HCT116 (cell line): Measurements from ENCODE around the gene TSPAN2. TPM values are rescaled to one million over a fixed set of nuclear protein-coding genes. Genes with fewer than 3 reads are reported as not detected.

Experiments used
- ATAC-seq: fragments of 200-7000 bp; cut with Tn5 transposase; 2 replicates; pipeline ENCODE4 v1.9.1; 2020; ENCODE audit warnings: mild to moderate bottlenecking, moderate library complexity
- BruUV-seq: library from RNA; stranded (reverse); fragments of 400-500 nt; replicated peaks from 2 replicates; lab custom pipeline; 2021; lab: Mats Ljungman, UMichigan
- CTCF ChIA-PET: fragments of 300-600 bp; sonication (Branson Sonifier 250); formaldehyde crosslinking; loops from one replicate; lab custom pipeline; 2021; ENCODE audit warnings: antibody characterized with exemption; lab: Charles Lee
- POLR2A ChIA-PET: fragments of 300-600, 350-600 bp; sonication (Branson Sonifier 250); formaldehyde crosslinking; loops from one replicate; lab custom pipeline; 2021; ENCODE audit warnings: antibody characterized with exemption; lab: Charles Lee
- RAD21 ChIA-PET, 2 experiments: fragments of 300-600 bp; sonication (Branson Sonifier 250); formaldehyde crosslinking; loops; one replicate each; lab custom pipeline; 2023; ENCODE audit warnings: low total read pairs in 2 of 2; ENCODE audit not compliant: uncharacterized antibody in 2 of 2, unreplicated experiment in 2 of 2, low non-redundant PET in 1 of 2; lab: Charles Lee
- DNase-seq: peaks from one replicate; pipeline ENCODE4 v3.0.0-alpha.2; 2010; ENCODE audit warnings: low read depth, low spot score
- H2AFZ ChIP-seq: fragments of 200-600 bp; shearing (Covaris generic), sonication (generic); 2 replicates; pipeline ENCODE4 v1.6.1; 2017; ENCODE audit warnings: low read depth, mixed run types, mixed read lengths, antibody characterized with exemption, low read length; ENCODE audit not compliant: poor library complexity, severe bottlenecking
- H3K27ac ChIP-seq: 2 replicates; pipeline ENCODE4 v1.5.1; 2012; ENCODE audit warnings: low read depth, low read length
- H3K27me3 ChIP-seq: fragments of 200-600 bp; sonication (generic); 2 replicates; pipeline ENCODE4 v1.6.1; 2016; ENCODE audit warnings: mixed run types, low read length, mixed read lengths; ENCODE audit not compliant: insufficient read depth
- H3K36me3 ChIP-seq, 2 experiments: fragments of 200-500 bp in 1 of 2; fragments of 200-600 bp in 1 of 2; sonication (Bioruptor generic) in 1 of 2; sonication (generic) in 1 of 2; 2 replicates each; pipeline versions ENCODE4 v1.5.1 to v1.6.1; 2014 to 2016; ENCODE audit warnings: low read length in 2 of 2, inconsistent platforms in 1 of 2, mixed read lengths in 1 of 2, mixed run types in 1 of 2; ENCODE audit not compliant: insufficient read depth in 2 of 2, control insufficient read depth in 1 of 2
- H3K4me1 ChIP-seq, 2 experiments: fragments of 200-600 bp in 1 of 2; sonication (generic) in 1 of 2; 2 replicates each; pipeline versions ENCODE4 v1.5.1 to v1.6.1; 2012 to 2017; ENCODE audit warnings: low read length in 2 of 2, inconsistent platforms in 1 of 2, mild to moderate bottlenecking in 1 of 2, mixed read lengths in 1 of 2, mixed run types in 1 of 2, moderate library complexity in 1 of 2; ENCODE audit not compliant: insufficient read depth in 2 of 2, control insufficient read depth in 1 of 2
- H3K4me2 ChIP-seq: fragments of 200-600 bp; sonication (generic); 2 replicates; pipeline ENCODE4 v1.6.1; 2017; ENCODE audit warnings: mixed run types, low read length, mixed read lengths
- H3K4me3 ChIP-seq, 2 experiments: fragments of 200-600 bp in 1 of 2; sonication (generic) in 1 of 2; replicated peaks in 1 of 2; 2 replicates each; pipeline ENCODE4 v1.5.1; 2011 to 2016; ENCODE audit warnings: low read length in 2 of 2, control low read depth in 1 of 2, low read depth in 1 of 2, mild to moderate bottlenecking in 1 of 2, mixed read lengths in 1 of 2, mixed run types in 1 of 2
- H3K79me2 ChIP-seq: fragments of 200-600 bp; sonication (generic); 2 replicates; pipeline ENCODE4 v1.6.1; 2017; ENCODE audit warnings: mild to moderate bottlenecking, mixed run types, low read length, moderate library complexity, mixed read lengths; ENCODE audit not compliant: insufficient read depth
- H3K9ac ChIP-seq: fragments of 200-600 bp; sonication (generic); 2 replicates; pipeline ENCODE4 v1.6.1; 2016; ENCODE audit warnings: low read length, mixed read lengths
- H3K9me2 ChIP-seq: fragments of 200-600 bp; sonication (generic), shearing (Covaris generic); 2 replicates; pipeline ENCODE4 v1.6.1; 2017; ENCODE audit warnings: mixed run types, mild to moderate bottlenecking, moderate library complexity; ENCODE audit not compliant: insufficient read depth
- H3K9me3 ChIP-seq, 2 experiments: fragments of 200-500 bp in 1 of 2; fragments of 200-600 bp in 1 of 2; sonication (Bioruptor generic) in 1 of 2; sonication (generic) in 1 of 2; 2 replicates each; pipeline ENCODE4 v1.6.1; 2014 to 2017; ENCODE audit warnings: low read length in 2 of 2, mixed read lengths in 2 of 2, inconsistent platforms in 1 of 2, low read depth in 1 of 2, mild to moderate bottlenecking in 1 of 2, mixed run types in 1 of 2, moderate library complexity in 1 of 2; ENCODE audit not compliant: control insufficient read depth in 1 of 2, insufficient read depth in 1 of 2
- H4K20me1 ChIP-seq: fragments of 200-600 bp; sonication (generic), shearing (Covaris generic); 2 replicates; pipeline ENCODE4 v1.6.1; 2017; ENCODE audit warnings: mixed run types, mild to moderate bottlenecking, moderate library complexity; ENCODE audit not compliant: insufficient read depth
- CBX3 ChIP-seq: IDR thresholded peaks from 2 replicates; pipeline ENCODE4 v1.6.1; 2012; ENCODE audit warnings: low read depth
- EZH2 ChIP-seq: fragments of 200-600 bp; sonication (generic); IDR thresholded peaks from 2 replicates; pipeline ENCODE4 v1.6.1; 2017; ENCODE audit warnings: antibody characterized with exemption, mixed run types
- EZH2phosphoT487 ChIP-seq: fragments of 200-600 bp; IDR thresholded peaks from 2 replicates; pipeline ENCODE4 v1.6.1; 2018; ENCODE audit warnings: antibody characterized with exemption, borderline replicate concordance
- TCF7L2 ChIP-seq: IDR thresholded peaks from 2 replicates; pipeline ENCODE4 v1.7.0; 2011; ENCODE audit warnings: borderline replicate concordance, inconsistent platforms; ENCODE audit not compliant: insufficient read depth, insufficient read length; ENCODE audit errors: extremely low read depth
- intact Hi-C: fragments of 100-400 bp; cut with micrococcal nuclease; formaldehyde crosslinking; loops from 2 replicates; pipeline ENCODE4 v1.10.0; 2022
- total RNA-seq: library from RNA; stranded (reverse); gene quantifications from one replicate; pipeline ENCODE4 v1.2.1, GENCODE V29; 2021; ENCODE audit not compliant: unreplicated experiment
- TF ChIP-seq, protein P1 (sequence below): IDR thresholded peaks from 2 replicates; pipeline ENCODE4 v1.6.1; 2012; ENCODE audit warnings: low read depth

The TSPAN2 gene
- total RNA-seq, 1 experiment from 2014 or later: 0.98 TPM

- no peaks in the 10 kb centered on the region for H3K79me2 ChIP-seq
- no peaks in the 10 kb centered on the region for H3K27me3 ChIP-seq
- no peaks in the 10 kb centered on the region for H3K9me2 ChIP-seq
- H3K9ac ChIP-seq: no peak overlapping the region
- RAD21 ChIA-PET: no interaction called here
- intact Hi-C loops: no loop called here
- H3K4me2 ChIP-seq: no peak overlapping the region
- no peak overlapping the region for H3K27ac ChIP-seq
- no peak for ATAC-seq
- CTCF ChIA-PET: no interaction called here
- no peaks in the 10 kb centered on the region for H4K20me1 ChIP-seq
- DNase-seq: no peak
- TF ChIP-seq EZH2 (no peak), EZH2phosphoT487 (no peak), TCF7L2 (no peak), CBX3 (no peak)
- TF ChIP-seq, protein P1, sequence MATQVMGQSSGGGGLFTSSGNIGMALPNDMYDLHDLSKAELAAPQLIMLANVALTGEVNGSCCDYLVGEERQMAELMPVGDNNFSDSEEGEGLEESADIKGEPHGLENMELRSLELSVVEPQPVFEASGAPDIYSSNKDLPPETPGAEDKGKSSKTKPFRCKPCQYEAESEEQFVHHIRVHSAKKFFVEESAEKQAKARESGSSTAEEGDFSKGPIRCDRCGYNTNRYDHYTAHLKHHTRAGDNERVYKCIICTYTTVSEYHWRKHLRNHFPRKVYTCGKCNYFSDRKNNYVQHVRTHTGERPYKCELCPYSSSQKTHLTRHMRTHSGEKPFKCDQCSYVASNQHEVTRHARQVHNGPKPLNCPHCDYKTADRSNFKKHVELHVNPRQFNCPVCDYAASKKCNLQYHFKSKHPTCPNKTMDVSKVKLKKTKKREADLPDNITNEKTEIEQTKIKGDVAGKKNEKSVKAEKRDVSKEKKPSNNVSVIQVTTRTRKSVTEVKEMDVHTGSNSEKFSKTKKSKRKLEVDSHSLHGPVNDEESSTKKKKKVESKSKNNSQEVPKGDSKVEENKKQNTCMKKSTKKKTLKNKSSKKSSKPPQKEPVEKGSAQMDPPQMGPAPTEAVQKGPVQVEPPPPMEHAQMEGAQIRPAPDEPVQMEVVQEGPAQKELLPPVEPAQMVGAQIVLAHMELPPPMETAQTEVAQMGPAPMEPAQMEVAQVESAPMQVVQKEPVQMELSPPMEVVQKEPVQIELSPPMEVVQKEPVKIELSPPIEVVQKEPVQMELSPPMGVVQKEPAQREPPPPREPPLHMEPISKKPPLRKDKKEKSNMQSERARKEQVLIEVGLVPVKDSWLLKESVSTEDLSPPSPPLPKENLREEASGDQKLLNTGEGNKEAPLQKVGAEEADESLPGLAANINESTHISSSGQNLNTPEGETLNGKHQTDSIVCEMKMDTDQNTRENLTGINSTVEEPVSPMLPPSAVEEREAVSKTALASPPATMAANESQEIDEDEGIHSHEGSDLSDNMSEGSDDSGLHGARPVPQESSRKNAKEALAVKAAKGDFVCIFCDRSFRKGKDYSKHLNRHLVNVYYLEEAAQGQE: no peak
- TF ChIP-seq, all 23 proteins: peak for 0
- H3K4me3 ChIP-seq: no peak overlapping the region
- H3K4me1 ChIP-seq: no peaks in the 10 kb centered on the region
- POLR2A ChIA-PET: no interaction called here
- no peaks in the 10 kb centered on the region for H3K36me3 ChIP-seq
- H2AFZ ChIP-seq: no peak overlapping the region
- no TSS peak for BruUV-seq
- no peaks in the 10 kb centered on the region for H3K9me3 ChIP-seq
These were observed 11.9 kb downstream of the TSPAN2 start for GRCh38 chr1:115077286-115077983.
